Measurements from ENCODE around the gene VASN. TPM values are rescaled to one million over a fixed set of nuclear protein-coding genes. Genes with fewer than 3 reads are reported as not detected.

VASN gene
- total RNA-seq, 2 experiments from 2014 or later = not detected

DNA sequence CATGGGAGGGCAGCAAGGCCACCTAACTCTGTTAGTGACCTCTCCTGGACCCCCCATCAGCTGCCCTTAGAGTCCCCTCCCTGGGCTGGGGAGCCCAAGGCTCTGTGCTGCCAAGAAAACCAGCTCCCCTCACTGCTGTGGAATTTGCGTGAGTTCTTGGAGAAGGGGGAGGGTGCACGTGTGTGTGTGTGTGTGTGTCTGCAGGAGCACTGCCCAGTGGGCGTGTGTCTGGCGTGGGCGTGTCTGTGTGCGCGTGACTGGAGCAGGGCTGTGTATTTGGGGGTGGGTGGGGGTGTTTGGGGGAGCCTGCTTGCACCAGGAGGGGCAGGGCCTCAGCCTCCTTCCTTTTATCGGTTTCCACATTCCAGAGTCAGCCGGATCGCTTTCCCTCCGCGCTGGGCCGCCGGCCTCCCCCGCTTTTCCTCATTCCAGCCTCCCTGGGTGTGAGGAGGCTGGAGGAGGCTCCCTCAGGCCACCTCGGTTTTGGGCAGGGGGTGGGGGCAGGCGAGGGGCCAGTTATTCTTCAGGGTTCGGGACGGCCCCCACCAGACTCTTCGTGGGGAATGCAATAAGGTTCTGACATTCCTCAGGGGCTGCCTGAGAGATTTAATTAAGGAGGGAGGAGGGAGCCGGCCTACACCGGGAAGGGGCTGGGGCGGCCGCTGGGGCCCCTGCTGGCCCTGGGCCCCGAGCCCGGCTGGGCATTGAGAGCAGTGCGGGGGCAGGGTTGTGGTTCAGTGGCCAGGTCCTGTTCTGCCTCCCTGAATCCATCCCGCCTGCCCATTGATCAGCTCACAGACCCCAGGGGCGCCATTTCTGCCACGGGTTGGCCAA lies 2.5 kb downstream of the VASN start:
- H3K27ac Mint-ChIP-seq = no peak overlapping the region
- H3K4me3 Mint-ChIP-seq = no peak overlapping the region
- CTCF ChIA-PET = interaction anchor here (2.8 kb wide), 1 partner anchor 28 kb away, joined by 10 read pairs; no protein-coding TSS in a partner anchor
- no peak for DNase-seq
- H3K27me3 Mint-ChIP-seq = no peaks in the 10 kb centered on the region
- no peaks in the 10 kb centered on the region for H3K36me3 Mint-ChIP-seq
- no peaks in the 10 kb centered on the region for H3K9me3 Mint-ChIP-seq (ENCODE audit: low read depth)
- no peak for ATAC-seq
- peaks cover 5% of the 10 kb centered on the region for H3K4me1 Mint-ChIP-seq

DNA sequence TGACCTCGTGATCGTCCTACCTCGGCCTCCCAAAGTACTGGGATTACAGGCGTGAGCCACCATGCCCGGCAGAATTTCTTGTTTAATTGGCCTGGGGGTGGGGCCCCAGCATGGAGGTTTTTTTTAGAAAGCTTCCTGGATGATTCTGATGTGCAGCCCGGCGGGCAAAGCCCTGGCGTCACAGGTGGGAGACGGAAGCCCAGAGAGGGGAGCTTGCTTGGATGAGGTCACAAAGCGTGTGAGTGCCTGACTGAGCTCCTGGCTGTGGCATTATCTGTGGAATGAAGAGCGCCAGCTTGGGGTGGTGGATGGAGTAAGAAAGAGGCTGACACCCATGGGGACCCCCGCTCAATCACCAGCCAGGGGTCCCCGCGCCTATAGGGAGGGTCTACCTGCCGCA lies 4.1 kb downstream of the VASN start:
- H3K36me3 Mint-ChIP-seq = no peaks in the 10 kb centered on the region
- CTCF ChIA-PET = interaction anchor here (2.8 kb wide), 1 partner anchor 27 kb away, joined by 10 read pairs; no protein-coding TSS in a partner anchor
- no peak overlapping the region for H3K4me3 Mint-ChIP-seq
- no peaks in the 10 kb centered on the region for H3K9me3 Mint-ChIP-seq (ENCODE audit: low read depth)
- H3K27ac Mint-ChIP-seq = no peak overlapping the region
- no peak for ATAC-seq
- no peaks in the 10 kb centered on the region for H3K27me3 Mint-ChIP-seq
- peaks cover 5% of the 10 kb centered on the region for H3K4me1 Mint-ChIP-seq
- no peak for DNase-seq

DNA sequence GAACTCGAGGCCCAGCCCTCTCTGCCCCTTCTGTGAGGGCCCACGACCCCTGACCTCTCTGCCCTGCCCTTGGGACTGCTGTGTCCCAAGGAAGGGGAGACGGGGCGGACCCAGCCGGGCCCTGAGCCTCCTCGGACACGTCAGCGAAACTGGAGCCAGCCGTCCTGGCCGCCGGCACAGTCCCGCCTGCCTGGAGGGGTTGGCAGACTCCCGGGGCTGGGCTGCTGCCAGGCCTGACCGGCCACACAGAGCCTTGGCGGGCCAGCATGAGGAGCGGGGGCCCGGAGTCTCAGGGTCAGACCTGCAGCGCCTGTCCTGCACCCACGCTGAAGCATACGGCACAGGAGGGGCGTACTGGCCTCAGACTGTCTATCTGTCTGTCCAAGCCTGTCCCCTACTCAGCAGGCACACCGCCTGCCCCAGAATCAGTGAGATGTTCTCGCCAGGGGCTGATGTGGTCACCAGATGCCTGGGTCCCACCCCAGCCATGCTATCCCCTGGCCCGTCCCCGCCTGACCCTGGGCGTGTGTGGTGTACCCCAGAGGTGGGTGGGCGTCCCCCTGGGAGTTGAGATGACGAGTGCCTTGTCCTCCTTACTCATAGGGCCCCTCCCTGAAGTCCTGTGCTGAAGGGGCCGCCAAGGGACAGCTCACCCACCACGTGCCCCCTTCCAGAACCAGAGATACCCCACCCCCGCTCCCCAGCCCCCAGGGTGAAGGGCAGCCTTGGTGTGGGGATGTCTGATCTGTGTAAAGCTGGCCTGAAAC lies 4.7 kb downstream of the VASN start:
- ATAC-seq (no peak), DNase-seq (no peak)
- no peaks in the 10 kb centered on the region for H3K9me3 Mint-ChIP-seq (ENCODE audit: low read depth)
- H3K4me3 Mint-ChIP-seq = no peak overlapping the region
- H3K27ac Mint-ChIP-seq = no peak overlapping the region
- no peaks in the 10 kb centered on the region for H3K27me3 Mint-ChIP-seq
- H3K36me3 Mint-ChIP-seq = no peaks in the 10 kb centered on the region
- CTCF ChIA-PET = no interaction called here
- peaks cover 5% of the 10 kb centered on the region for H3K4me1 Mint-ChIP-seq

DNA sequence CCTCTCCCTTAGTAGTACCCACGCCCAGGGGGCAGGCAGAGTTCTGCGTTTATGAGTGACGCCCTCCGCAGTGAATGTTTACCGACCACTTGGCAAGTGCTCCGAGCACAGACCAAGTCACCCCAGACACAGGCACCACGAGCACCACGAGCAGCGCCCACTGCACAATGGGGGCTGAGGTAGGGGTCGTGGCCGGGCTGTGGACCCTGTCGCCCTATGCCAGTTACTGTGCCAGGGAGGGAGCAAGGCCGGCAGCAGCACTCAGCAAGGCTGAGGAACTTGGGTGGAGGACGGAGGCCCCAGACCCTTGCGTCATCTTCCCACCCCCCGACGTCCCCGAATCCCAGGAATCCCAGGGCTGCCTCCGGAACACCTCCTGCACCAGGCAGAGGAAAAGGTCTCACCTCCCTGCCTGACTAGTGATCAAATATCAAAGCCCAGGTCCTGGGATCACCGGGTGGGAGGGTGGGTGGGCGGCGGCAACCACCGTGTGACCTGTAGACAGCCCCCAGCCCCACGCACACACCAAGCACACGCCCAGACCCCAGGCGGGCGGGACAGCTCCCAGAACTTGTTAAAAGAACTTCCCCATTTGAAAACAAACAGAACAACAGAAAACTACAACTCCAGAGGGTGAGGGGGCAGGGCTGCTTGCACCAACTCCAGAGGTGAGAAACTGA lies 5.4 kb downstream of the VASN start:
- Mint-ChIP-seq H3K9me3 (ENCODE audit: low read depth) (no peaks in the 10 kb centered on the region), H3K27ac (no peak overlapping the region), H3K4me3 (no peak overlapping the region), H3K36me3 (no peaks in the 10 kb centered on the region), H3K4me1 (peaks cover 5% of the 10 kb centered on the region), H3K27me3 (no peaks in the 10 kb centered on the region)
- ATAC-seq = no peak
- DNase-seq = no peak
- CTCF ChIA-PET = no interaction called here

DNA sequence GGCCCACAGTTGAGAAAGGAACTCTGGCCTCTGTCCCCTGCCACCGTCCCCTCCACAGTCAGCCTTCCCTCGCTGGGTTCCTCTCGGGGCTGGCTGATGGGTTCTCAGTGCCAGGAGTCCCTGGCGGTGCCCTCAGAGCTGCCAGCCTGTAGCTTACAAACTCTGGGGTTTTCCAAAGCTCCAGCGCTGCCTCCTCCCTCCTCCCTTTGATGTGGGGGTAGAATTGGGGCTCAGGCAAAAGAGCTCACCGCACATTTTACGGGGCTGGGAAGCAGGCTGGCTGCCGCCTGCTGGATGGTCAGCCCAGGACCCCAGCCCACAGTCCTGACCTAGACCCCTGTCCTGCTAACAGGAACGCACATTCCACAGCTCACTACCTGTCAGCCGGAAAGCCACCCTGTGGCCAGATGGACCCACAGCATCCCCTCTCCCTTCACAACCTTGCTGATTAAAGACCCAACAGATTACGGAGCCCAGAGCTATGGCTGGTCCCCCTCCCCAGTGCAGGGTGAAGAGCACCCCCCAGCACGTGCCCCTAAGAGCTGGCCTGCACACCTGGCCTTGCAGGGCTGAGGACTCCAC lies 6.0 kb downstream of the VASN start:
- Mint-ChIP-seq H3K27ac (no peak overlapping the region), H3K4me3 (no peak overlapping the region), H3K9me3 (ENCODE audit: low read depth) (no peaks in the 10 kb centered on the region), H3K27me3 (no peaks in the 10 kb centered on the region), H3K4me1 (peaks cover 2% of the 10 kb centered on the region), H3K36me3 (no peaks in the 10 kb centered on the region)
- CTCF ChIA-PET = interaction anchor here (2.2 kb wide), 1 partner anchor 32 kb away, joined by 5 read pairs; no protein-coding TSS in a partner anchor
- DNase-seq (no peak), ATAC-seq (no peak)

DNA sequence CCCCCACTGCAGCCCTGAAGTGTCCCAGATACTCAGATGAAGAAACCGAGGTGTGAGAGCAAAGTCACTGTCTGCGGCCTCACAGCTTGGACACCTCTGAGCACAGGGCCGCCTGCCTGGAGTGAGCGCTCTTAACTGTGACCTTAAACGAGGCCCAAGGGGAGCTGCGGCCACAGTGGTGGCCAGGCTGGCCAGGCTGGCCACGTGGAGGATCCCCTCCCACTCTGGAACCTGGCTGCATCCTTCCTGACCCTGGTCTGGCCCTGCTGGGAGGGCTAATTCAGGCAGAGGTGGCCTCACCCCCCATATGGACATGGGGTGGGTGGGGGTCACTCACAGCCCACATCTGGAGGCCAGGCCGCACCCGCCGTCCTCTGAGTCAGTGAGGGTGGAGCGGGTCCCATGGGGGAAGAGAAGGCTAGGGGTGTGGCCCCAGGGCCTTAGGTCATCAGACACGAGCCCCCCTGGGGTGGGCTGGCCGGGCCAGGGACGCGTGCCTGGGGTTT lies 6.6 kb downstream of the VASN start:
- peaks cover under 1% of the 10 kb centered on the region for H3K36me3 Mint-ChIP-seq
- no peak overlapping the region for H3K4me3 Mint-ChIP-seq
- DNase-seq (no peak), ATAC-seq (no peak)
- no peaks in the 10 kb centered on the region for H3K9me3 Mint-ChIP-seq (ENCODE audit: low read depth)
- H3K4me1 Mint-ChIP-seq = peaks cover 2% of the 10 kb centered on the region
- H3K27me3 Mint-ChIP-seq = no peaks in the 10 kb centered on the region
- H3K27ac Mint-ChIP-seq = no peak overlapping the region
- CTCF ChIA-PET = interaction anchor here (2.2 kb wide), 1 partner anchor 31 kb away, joined by 5 read pairs; no protein-coding TSS in a partner anchor

DNA sequence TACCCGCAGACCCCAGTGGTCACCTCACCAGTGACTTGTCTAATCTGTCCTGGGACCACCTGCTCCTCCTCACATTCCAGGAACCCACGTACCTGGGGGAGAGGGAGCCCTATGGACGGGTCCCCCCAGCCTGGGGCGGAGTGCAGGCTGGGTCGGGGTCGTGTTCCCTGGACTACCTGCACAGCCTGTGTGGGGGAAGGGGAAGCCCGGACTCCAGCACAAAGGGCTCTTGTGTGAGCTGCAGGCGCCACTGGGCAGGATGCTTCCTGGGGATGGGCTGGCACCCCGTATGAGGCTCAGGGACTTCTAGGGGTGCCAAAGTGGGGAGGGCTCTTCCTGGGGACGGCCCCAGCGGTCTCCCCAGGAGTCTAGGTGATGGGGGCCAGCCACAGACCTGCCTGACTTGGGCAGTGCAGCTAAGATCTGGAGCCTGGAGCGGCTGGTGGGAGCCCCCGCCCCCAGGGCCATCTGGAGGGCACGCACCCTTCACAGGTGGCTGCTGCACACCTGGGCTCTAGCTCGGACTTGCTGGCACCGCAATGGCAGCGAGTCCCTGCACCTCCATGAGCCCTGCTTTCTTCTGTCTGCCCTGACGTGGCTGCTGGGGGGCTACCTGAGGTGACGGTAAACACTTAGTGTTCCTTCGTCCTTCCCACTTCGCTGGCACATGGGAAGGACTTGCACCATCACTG lies 7.5 kb downstream of the VASN start:
- Mint-ChIP-seq H3K4me3 (no peak overlapping the region), H3K27me3 (no peaks in the 10 kb centered on the region), H3K27ac (no peak overlapping the region), H3K4me1 (peaks cover 2% of the 10 kb centered on the region), H3K36me3 (peaks cover 1% of the 10 kb centered on the region), H3K9me3 (ENCODE audit: low read depth) (no peaks in the 10 kb centered on the region)
- CTCF ChIA-PET = interaction anchor here (2.2 kb wide), 1 partner anchor 30 kb away, joined by 5 read pairs; no protein-coding TSS in a partner anchor
- ATAC-seq (no peak), DNase-seq (no peak)

DNA sequence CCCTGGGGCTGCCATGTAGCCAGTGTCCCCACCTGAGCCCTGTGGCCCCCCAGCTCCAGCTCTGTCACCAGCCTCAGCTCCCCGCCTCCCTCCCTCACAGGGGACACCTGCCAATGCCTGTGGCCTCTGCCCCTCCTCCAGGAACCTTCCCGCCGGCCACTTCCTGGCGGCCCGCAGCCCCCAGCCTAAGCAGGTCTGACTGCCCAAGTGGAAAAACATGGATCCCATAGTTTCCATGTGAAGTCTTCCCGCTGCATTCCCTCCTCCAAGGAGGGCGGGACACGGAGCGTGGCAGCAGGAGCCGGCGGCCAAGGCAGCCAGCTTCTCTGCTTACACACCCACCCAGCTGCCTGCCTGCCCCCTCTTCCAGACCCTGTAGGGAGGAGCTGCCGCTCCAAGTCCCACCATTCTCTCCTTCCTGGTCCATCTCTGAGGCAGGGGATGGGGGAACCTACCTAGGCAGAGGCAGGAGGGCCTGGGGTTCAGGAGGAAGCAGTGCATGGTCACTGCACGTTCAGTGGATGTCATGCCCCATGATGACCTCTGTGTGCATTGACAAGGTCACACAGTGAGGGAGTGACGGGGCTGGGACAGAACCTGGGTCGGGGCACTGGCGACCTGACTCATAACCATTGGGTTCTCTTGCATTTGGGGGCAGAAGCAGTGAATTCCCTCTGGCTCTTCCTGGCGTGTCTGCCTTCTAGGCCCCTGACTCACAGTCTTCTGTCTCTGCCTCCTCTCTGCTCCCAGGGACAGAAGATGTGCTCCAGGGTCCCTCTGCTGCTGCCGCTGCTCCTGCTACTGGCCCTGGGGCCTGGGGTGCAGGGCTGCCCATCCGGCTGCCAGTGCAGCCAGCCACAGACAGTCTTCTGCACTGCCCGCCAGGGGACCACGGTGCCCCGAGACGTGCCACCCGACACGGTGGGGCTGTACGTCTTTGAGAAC lies 8.7 kb downstream of the VASN start:
- Mint-ChIP-seq H3K27ac (peak overlapping the region; percentile 28), H3K27me3 (no peaks in the 10 kb centered on the region), H3K36me3 (peaks cover 3% of the 10 kb centered on the region), H3K4me3 (no peak overlapping the region), H3K4me1 (peaks cover 2% of the 10 kb centered on the region), H3K9me3 (ENCODE audit: low read depth) (no peaks in the 10 kb centered on the region)
- DNase-seq (no peak), ATAC-seq (no peak)
- CTCF ChIA-PET = interaction anchor here (2.2 kb wide), 1 partner anchor 29 kb away, joined by 5 read pairs; no protein-coding TSS in a partner anchor

DNA sequence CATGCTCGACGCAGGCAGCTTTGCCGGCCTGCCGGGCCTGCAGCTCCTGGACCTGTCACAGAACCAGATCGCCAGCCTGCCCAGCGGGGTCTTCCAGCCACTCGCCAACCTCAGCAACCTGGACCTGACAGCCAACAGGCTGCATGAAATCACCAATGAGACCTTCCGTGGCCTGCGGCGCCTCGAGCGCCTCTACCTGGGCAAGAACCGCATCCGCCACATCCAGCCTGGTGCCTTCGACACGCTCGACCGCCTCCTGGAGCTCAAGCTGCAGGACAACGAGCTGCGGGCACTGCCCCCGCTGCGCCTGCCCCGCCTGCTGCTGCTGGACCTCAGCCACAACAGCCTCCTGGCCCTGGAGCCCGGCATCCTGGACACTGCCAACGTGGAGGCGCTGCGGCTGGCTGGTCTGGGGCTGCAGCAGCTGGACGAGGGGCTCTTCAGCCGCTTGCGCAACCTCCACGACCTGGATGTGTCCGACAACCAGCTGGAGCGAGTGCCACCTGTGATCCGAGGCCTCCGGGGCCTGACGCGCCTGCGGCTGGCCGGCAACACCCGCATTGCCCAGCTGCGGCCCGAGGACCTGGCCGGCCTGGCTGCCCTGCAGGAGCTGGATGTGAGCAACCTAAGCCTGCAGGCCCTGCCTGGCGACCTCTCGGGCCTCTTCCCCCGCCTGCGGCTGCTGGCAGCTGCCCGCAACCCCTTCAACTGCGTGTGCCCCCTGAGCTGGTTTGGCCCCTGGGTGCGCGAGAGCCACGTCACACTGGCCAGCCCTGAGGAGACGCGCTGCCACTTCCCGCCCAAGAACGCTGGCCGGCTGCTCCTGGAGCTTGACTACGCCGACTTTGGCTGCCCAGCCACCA lies 9.7 kb downstream of the VASN start:
- Mint-ChIP-seq H3K27me3 (no peaks in the 10 kb centered on the region), H3K4me1 (peaks cover 2% of the 10 kb centered on the region), H3K36me3 (peaks cover 4% of the 10 kb centered on the region), H3K4me3 (no peak overlapping the region), H3K9me3 (ENCODE audit: low read depth) (no peaks in the 10 kb centered on the region), H3K27ac (no peak overlapping the region)
- no peak for ATAC-seq
- CTCF ChIA-PET = interaction anchor here (0.9 kb wide), 1 partner anchor 23 kb away, joined by 3 read pairs; no protein-coding TSS in a partner anchor
- DNase-seq = no peak

DNA sequence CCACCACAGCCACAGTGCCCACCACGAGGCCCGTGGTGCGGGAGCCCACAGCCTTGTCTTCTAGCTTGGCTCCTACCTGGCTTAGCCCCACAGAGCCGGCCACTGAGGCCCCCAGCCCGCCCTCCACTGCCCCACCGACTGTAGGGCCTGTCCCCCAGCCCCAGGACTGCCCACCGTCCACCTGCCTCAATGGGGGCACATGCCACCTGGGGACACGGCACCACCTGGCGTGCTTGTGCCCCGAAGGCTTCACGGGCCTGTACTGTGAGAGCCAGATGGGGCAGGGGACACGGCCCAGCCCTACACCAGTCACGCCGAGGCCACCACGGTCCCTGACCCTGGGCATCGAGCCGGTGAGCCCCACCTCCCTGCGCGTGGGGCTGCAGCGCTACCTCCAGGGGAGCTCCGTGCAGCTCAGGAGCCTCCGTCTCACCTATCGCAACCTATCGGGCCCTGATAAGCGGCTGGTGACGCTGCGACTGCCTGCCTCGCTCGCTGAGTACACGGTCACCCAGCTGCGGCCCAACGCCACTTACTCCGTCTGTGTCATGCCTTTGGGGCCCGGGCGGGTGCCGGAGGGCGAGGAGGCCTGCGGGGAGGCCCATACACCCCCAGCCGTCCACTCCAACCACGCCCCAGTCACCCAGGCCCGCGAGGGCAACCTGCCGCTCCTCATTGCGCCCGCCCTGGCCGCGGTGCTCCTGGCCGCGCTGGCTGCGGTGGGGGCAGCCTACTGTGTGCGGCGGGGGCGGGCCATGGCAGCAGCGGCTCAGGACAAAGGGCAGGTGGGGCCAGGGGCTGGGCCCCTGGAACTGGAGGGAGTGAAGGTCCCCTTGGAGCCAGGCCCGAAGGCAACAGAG lies 10.5 kb downstream of the VASN start:
- CTCF ChIA-PET = interaction anchor here (0.9 kb wide), 1 partner anchor 24 kb away, joined by 3 read pairs; no protein-coding TSS in a partner anchor
- Mint-ChIP-seq H3K27ac (no peak overlapping the region), H3K27me3 (no peaks in the 10 kb centered on the region), H3K4me3 (no peak overlapping the region), H3K9me3 (ENCODE audit: low read depth) (no peaks in the 10 kb centered on the region), H3K36me3 (peaks cover 4% of the 10 kb centered on the region), H3K4me1 (peaks cover 2% of the 10 kb centered on the region)
- ATAC-seq (no peak), DNase-seq (no peak)

Data from activated CD8-positive, alpha-beta memory T cell treated with anti-CD3 and anti-CD28 coated beads, Interleukin-2, amount 10 ng/mL, durations not matched to agents 7 days and 5 days (primary cell).